Thoracic aorta (tissue), 2 donors: ENCODE results near the gene RNF113B. TPM values are rescaled to one million over a fixed set of nuclear protein-coding genes. Genes with fewer than 3 reads are reported as not detected.

Experiments used
- ATAC-seq: fragments of 150-250 bp; one replicate; pipeline ENCODE4 v1.8.0; 2017; ENCODE audit warnings: low read depth; ENCODE audit not compliant: insufficient number of reproducible peaks, low FRiP score
- DNase-seq: peaks from one replicate; pipeline ENCODE4 v3.0.0-alpha.2; 2020; ENCODE audit warnings: low spot score
- H3K27ac ChIP-seq, 2 donors: fragments of 200-600 bp; sonication (generic); 1 replicate in 1 of 2; 2 replicates in 1 of 2; pipeline ENCODE4 v1.5.1; 2016; ENCODE audit warnings: mild to moderate bottlenecking in 2 of 2, moderate library complexity in 2 of 2
- H3K27me3 ChIP-seq: fragments of 200-600 bp; sonication (generic); replicated peaks from 2 replicates; pipeline ENCODE4 v1.6.0; 2016; ENCODE audit warnings: mild to moderate bottlenecking; ENCODE audit not compliant: insufficient read depth
- H3K36me3 ChIP-seq: fragments of 200-600 bp; sonication (generic); one replicate; pipeline ENCODE4 v1.5.1; 2016
- H3K4me1 ChIP-seq, 2 donors: fragments of 200-600 bp; sonication (generic); 1 replicate in 1 of 2; 2 replicates in 1 of 2; pipeline versions ENCODE4 v1.5.1 to v1.6.0; 2016; ENCODE audit warnings: low read depth in 2 of 2, mild to moderate bottlenecking in 1 of 2; ENCODE audit not compliant: control insufficient read depth in 1 of 2
- H3K4me3 ChIP-seq: fragments of 200-600 bp; sonication (generic); 2 replicates; pipeline ENCODE4 v1.5.1; 2016; ENCODE audit warnings: mild to moderate bottlenecking
- H3K9me3 ChIP-seq: fragments of 200-600 bp; sonication (generic); 2 replicates; pipeline ENCODE4 v1.5.1; 2016
- total RNA-seq, 2 donors: library from RNA; depleted of rRNA; stranded (reverse); fragments of >200 nt; gene quantifications; one replicate each; pipeline versions ENCODE4 v1.1.0 to v1.2.3, GENCODE V29; 2016
- TF ChIP-seq, protein P1 (sequence below): fragments of 200-600 bp; sonication (generic); IDR thresholded peaks from one replicate; pipeline ENCODE4 v1.5.1; 2019; ENCODE audit warnings: antibody characterized with exemption

Gene RNF113B
- total RNA-seq, 2 donors from 2014 or later, result not detected

DNA sequence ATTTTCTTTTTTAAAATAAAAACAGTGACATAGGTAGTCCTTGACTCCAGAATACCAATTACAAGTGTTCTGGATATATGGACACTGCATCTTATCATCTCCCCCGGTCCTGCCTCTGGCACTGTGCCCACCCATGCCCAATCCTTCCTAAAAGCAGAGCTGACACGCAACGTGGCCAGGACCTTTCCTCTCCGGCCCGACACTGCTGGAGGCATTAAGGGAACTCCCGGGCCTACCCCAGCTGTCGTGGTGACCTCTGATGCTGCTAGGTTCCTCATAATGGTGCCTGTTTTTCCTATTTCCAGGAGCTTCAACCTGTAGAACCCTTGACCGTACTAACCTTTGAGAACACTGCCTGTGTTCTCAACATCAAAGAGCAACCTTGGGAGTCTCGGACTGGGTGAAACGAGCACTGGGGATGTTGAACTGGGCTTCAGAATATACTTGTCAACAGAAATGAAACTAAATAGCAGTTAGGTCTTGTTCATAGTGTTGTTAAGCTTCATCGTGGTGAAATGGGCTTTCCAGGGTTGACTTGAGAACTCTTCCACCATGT lies 13.9 kb upstream of the RNF113B start:
- H3K27ac ChIP-seq, result no peak overlapping the region
- no peak for ATAC-seq
- no peak for DNase-seq

DNA sequence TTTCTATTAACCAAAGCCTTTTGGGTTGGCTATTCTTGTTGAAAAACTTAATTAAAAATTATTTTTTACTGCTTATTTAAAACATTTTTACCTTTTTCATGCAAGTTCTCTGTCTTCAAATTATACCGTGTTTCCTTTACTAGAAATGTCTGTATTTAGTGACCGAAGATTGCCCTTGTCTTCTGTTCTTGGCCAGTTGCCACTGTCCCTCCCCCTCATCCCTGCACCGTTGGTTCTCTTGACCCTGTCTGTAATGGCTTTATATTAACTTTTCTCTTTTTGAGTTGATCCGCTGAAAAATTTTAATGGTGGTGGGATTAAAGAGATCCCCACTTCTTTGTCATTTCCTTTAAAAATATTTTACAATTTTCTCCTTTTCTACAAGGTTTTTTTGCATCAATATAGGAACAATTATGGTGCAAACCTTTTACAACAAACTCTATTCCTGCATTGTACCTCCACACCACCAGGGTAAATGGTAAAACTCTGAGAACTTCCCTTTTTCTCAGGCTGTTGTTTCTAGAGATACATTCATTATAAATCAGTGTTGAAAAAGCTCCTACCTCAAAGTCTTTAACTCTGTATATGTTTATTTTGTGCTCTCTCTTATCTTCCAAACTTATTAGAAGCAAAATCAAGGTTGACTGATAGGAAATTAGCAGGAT lies 12.9 kb upstream of the RNF113B start:
- DNase-seq, result no peak
- Histone ChIP-seq H3K4me1 (peaks cover 0 to 6% of the 10 kb centered on the region in 2 donors), H3K9me3 (no peaks in the 10 kb centered on the region), H3K27ac (no peak overlapping the region), H3K27me3 (no peaks in the 10 kb centered on the region), H3K36me3 (no peaks in the 10 kb centered on the region), H3K4me3 (no peak overlapping the region)
- ATAC-seq, result no peak
- TF ChIP-seq, protein P1, sequence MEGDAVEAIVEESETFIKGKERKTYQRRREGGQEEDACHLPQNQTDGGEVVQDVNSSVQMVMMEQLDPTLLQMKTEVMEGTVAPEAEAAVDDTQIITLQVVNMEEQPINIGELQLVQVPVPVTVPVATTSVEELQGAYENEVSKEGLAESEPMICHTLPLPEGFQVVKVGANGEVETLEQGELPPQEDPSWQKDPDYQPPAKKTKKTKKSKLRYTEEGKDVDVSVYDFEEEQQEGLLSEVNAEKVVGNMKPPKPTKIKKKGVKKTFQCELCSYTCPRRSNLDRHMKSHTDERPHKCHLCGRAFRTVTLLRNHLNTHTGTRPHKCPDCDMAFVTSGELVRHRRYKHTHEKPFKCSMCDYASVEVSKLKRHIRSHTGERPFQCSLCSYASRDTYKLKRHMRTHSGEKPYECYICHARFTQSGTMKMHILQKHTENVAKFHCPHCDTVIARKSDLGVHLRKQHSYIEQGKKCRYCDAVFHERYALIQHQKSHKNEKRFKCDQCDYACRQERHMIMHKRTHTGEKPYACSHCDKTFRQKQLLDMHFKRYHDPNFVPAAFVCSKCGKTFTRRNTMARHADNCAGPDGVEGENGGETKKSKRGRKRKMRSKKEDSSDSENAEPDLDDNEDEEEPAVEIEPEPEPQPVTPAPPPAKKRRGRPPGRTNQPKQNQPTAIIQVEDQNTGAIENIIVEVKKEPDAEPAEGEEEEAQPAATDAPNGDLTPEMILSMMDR, result no peak

More for the DNA sequence above, 13.9 kb upstream of the RNF113B start:
- Histone ChIP-seq H3K4me1 (peaks cover 0 to 6% of the 10 kb centered on the region in 2 donors), H3K36me3 (no peaks in the 10 kb centered on the region), H3K27me3 (no peaks in the 10 kb centered on the region), H3K9me3 (no peaks in the 10 kb centered on the region), H3K4me3 (no peak overlapping the region)
- TF ChIP-seq, protein P1, result no peak

DNA sequence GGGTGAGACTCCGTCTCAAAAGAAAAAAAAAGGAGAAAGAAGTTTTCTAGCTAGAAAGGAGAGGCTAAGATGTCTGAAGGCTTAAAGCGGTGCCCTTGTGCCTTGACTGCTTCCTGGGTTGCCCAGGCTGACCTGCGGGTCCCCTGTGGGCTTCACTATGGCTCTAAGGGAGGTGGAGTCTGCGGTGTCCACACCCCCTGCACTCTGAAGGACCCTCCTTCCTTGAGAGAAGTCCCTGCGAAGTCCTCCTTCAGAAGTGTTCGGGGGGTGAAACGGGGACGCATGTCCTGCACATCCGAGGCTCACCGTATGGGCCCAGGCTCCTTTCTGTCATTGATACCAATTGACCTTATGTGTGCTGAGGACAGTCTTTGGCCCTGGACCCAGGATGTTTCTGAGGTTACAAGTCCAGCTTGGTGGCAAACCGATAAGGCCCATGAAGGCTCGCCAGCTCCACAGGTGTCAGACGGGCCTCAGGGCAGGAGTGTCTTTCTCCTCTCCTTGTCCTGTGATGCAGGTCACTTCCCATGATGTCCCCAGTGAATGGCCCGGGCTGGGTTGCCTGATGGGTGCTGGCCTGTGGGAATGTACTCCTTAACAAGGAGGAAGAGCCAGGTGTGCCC lies 11.6 kb upstream of the RNF113B start:
- no peaks in the 10 kb centered on the region for H3K36me3 ChIP-seq

DNA sequence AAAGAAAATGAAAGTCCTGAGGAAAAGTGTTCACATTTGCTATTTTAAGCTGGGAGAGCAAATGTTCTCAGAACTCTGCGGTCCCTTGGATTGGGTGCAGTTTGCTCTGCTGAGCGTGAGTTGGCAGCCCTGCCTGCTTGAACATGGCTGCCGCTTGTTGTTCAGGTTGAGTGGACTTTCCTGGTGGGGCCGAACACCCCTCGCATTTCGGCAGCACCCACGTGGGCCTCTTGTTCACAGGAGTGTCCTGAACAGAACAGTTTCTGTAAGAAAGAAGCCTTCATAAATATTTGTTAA lies 10.8 kb upstream of the RNF113B start:
- no peaks in the 10 kb centered on the region for H3K9me3 ChIP-seq
- peaks cover 0 to 13% of the 10 kb centered on the region in 2 donors for H3K4me1 ChIP-seq
- ATAC-seq (no peak), DNase-seq (no peak)
- peak overlapping the region in 1 of 2 donors; percentile 32 for H3K27ac ChIP-seq
- peak overlapping the region; percentile 18 for H3K4me3 ChIP-seq
- H3K27me3 ChIP-seq, result no peaks in the 10 kb centered on the region
- H3K36me3 ChIP-seq, result no peaks in the 10 kb centered on the region
- TF ChIP-seq, protein P1, result no peak

More for the DNA sequence above, 11.6 kb upstream of the RNF113B start:
- TF ChIP-seq, protein P1, result no peak
- Histone ChIP-seq H3K9me3 (no peaks in the 10 kb centered on the region), H3K27ac (no peak overlapping the region), H3K27me3 (no peaks in the 10 kb centered on the region), H3K4me1 (peaks cover 0 to 6% of the 10 kb centered on the region in 2 donors), H3K4me3 (no peak overlapping the region)
- ATAC-seq (no peak), DNase-seq (no peak)

DNA sequence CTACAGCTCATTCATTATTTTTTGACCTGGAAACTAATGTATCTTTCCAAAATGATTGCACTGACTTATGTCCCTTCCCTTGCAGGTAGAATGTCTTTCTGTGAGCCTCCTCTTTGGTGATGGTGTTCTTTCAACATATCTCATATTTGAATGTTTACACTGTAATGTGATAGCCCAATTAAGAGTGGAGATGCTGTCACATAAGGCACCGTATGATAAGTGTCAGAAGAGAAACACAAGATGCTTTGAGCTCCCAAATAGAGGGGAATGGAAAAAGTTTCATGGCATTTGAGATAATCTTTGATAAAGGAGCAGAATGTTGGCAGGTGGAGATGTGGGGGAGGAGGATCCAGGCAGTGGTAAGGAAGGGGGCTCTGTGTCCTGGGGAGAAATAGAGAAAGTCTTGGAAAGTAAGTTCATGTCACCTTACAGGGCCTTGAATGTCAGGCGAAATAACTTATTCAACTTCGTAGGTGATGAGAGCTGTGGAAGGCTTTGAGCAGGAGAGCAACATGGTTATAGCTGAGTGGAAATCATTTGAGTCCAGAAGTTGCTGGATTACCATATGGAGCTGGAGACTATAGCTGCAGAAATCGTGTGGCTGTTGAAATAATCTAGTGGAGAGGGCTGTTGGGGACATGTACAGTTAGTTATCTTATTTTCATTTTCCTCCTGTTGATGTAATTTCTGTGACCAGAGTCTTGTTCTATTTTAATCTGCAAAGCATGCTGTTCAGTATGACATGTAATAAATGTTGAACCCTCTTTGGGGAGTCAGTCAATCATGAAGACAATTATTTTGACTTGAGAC lies 10.3 kb upstream of the RNF113B start:
- H3K4me1 ChIP-seq, result peaks cover 0 to 19% of the 10 kb centered on the region in 2 donors
- no peaks in the 10 kb centered on the region for H3K9me3 ChIP-seq
- H3K4me3 ChIP-seq, result no peak overlapping the region
- ATAC-seq, result no peak
- no peaks in the 10 kb centered on the region for H3K36me3 ChIP-seq
- H3K27me3 ChIP-seq, result no peaks in the 10 kb centered on the region
- no peak for DNase-seq
- TF ChIP-seq, protein P1, result no peak
- no peak overlapping the region for H3K27ac ChIP-seq
